GM12891 (cell line): ENCODE data around the gene RCBTB1.

Experiments
- POLR2A ChIP-seq: IDR thresholded peaks from 2 replicates; pipeline ENCODE4 v1.6.1; 2011; ENCODE audit warnings: low read depth, low read length, control low read depth
- POLR2AphosphoS5 ChIP-seq: IDR thresholded peaks from 2 replicates; pipeline ENCODE4 v1.6.1; 2011; ENCODE audit warnings: low read depth, low read length, control low read depth
- POU2F2 ChIP-seq: IDR thresholded peaks from 2 replicates; pipeline ENCODE4 v1.6.1; 2011; ENCODE audit warnings: low read depth, mild to moderate bottlenecking, control low read depth, low read length, moderate library complexity

- TF ChIP-seq POLR2A (no peak), POU2F2 (no peak), POLR2AphosphoS5 (no peak)
Observed at GRCh38 chr13:49597043-49597641, 11.8 kb upstream of the RCBTB1 start.
